ENCODE results near the gene KCNIP4. TPM values are rescaled to one million over a fixed set of nuclear protein-coding genes. Genes with fewer than 3 reads are reported as not detected.

KCNIP4 gene
- total RNA-seq, 1 donor: not detected

- no peak for DNase-seq (ENCODE audit: insufficient read length, low spot score, missing footprints)
- Histone ChIP-seq H3K36me3 (ENCODE audit: insufficient read depth, low read length) (no peaks in the 10 kb centered on the region), H3K27ac (ENCODE audit: low read depth, low read length) (no peak overlapping the region), H3K9me3 (ENCODE audit: low read depth, low read length) (no peaks in the 10 kb centered on the region), H3K27me3 (ENCODE audit: insufficient read depth, low read length) (no peaks in the 10 kb centered on the region), H4K20me1 (ENCODE audit: insufficient read depth, low read length) (no peaks in the 10 kb centered on the region), H2AFZ (ENCODE audit: low read length) (no peak overlapping the region), H3K4me2 (ENCODE audit: insufficient read depth, low read length) (no peak overlapping the region), H3K4me3 (ENCODE audit: insufficient read depth, low read length) (no peak overlapping the region), H3K4me1 (ENCODE audit: insufficient read depth, low read length) (no peaks in the 10 kb centered on the region), H3K79me2 (ENCODE audit: insufficient read depth, low read length) (no peaks in the 10 kb centered on the region)
- no peak for TF ChIP-seq CTCF (IDR thresholded peaks at IDR 0.05; ENCODE audit: extremely low read depth, low read depth, low read length)
Observed at GRCh38 chr4:21018817-21019216, 929.8 kb downstream of the KCNIP4 start.

- no peak for DNase-seq (ENCODE audit: insufficient read length, low spot score, missing footprints)
Observed at GRCh38 chr4:21013501-21013900, 935.1 kb downstream of the KCNIP4 start.

GRCh38 chr4:21012851-21013331, 935.7 kb downstream of the KCNIP4 start:
- H3K4me3 ChIP-seq (ENCODE audit: insufficient read depth, low read length): no peak overlapping the region
- H3K9me3 ChIP-seq (ENCODE audit: low read depth, low read length): no peaks in the 10 kb centered on the region
- no peaks in the 10 kb centered on the region for H3K36me3 ChIP-seq (ENCODE audit: insufficient read depth, low read length)
- H4K20me1 ChIP-seq (ENCODE audit: insufficient read depth, low read length): no peaks in the 10 kb centered on the region
- H3K4me2 ChIP-seq (ENCODE audit: insufficient read depth, low read length): no peak overlapping the region
- no peaks in the 10 kb centered on the region for H3K4me1 ChIP-seq (ENCODE audit: insufficient read depth, low read length)
- DNase-seq (ENCODE audit: insufficient read length, low spot score, missing footprints): no peak
- H3K27me3 ChIP-seq (ENCODE audit: insufficient read depth, low read length): no peaks in the 10 kb centered on the region
- TF ChIP-seq CTCF (IDR thresholded peaks at IDR 0.05; ENCODE audit: extremely low read depth, low read depth, low read length): no peak
- H3K27ac ChIP-seq (ENCODE audit: low read depth, low read length): no peak overlapping the region
- no peaks in the 10 kb centered on the region for H3K79me2 ChIP-seq (ENCODE audit: insufficient read depth, low read length)
- H2AFZ ChIP-seq (ENCODE audit: low read length): no peak overlapping the region

More at GRCh38 chr4:21013501-21013900, 935.1 kb downstream of the KCNIP4 start:
- Histone ChIP-seq H3K36me3 (ENCODE audit: insufficient read depth, low read length) (no peaks in the 10 kb centered on the region), H3K79me2 (ENCODE audit: insufficient read depth, low read length) (no peaks in the 10 kb centered on the region), H3K9me3 (ENCODE audit: low read depth, low read length) (no peaks in the 10 kb centered on the region), H2AFZ (ENCODE audit: low read length) (no peak overlapping the region), H3K4me3 (ENCODE audit: insufficient read depth, low read length) (no peak overlapping the region), H3K4me2 (ENCODE audit: insufficient read depth, low read length) (no peak overlapping the region), H3K4me1 (ENCODE audit: insufficient read depth, low read length) (no peaks in the 10 kb centered on the region), H4K20me1 (ENCODE audit: insufficient read depth, low read length) (no peaks in the 10 kb centered on the region), H3K27me3 (ENCODE audit: insufficient read depth, low read length) (no peaks in the 10 kb centered on the region), H3K27ac (ENCODE audit: low read depth, low read length) (no peak overlapping the region)
- no peak for TF ChIP-seq CTCF (IDR thresholded peaks at IDR 0.05; ENCODE audit: extremely low read depth, low read depth, low read length)

GRCh38 chr4:21011106-21011505, 937.5 kb downstream of the KCNIP4 start:
- TF ChIP-seq CTCF (IDR thresholded peaks at IDR 0.05; ENCODE audit: extremely low read depth, low read depth, low read length): no peak
- Histone ChIP-seq H3K27me3 (ENCODE audit: insufficient read depth, low read length) (no peaks in the 10 kb centered on the region), H3K4me1 (ENCODE audit: insufficient read depth, low read length) (no peaks in the 10 kb centered on the region), H3K9me3 (ENCODE audit: low read depth, low read length) (no peaks in the 10 kb centered on the region), H3K27ac (ENCODE audit: low read depth, low read length) (no peak overlapping the region), H3K79me2 (ENCODE audit: insufficient read depth, low read length) (no peaks in the 10 kb centered on the region), H3K36me3 (ENCODE audit: insufficient read depth, low read length) (no peaks in the 10 kb centered on the region), H4K20me1 (ENCODE audit: insufficient read depth, low read length) (no peaks in the 10 kb centered on the region), H2AFZ (ENCODE audit: low read length) (no peak overlapping the region), H3K4me2 (ENCODE audit: insufficient read depth, low read length) (no peak overlapping the region), H3K4me3 (ENCODE audit: insufficient read depth, low read length) (no peak overlapping the region)
- DNase-seq (ENCODE audit: insufficient read length, low spot score, missing footprints): no peak
